Spleen (tissue), 11 donors: ENCODE data around the gene MIA2. TPM values are rescaled to one million over a fixed set of nuclear protein-coding genes. Genes with fewer than 3 reads are reported as not detected.

Experiments
- DNase-seq: peaks from one replicate; pipeline ENCODE4 v3.0.0-alpha.2; 2020
- H3K27ac ChIP-seq, 8 donors: fragments of 200-600 bp; sonication (generic) in 7 of 8; 1 replicate in 4 of 8; 2 replicates in 4 of 8; pipeline versions ENCODE4 v1.5.0 to v1.8.0; 2016 to 2021; ENCODE audit warnings: inconsistent platforms in 4 of 8, mild to moderate bottlenecking in 4 of 8, moderate library complexity in 1 of 8
- H3K27me3 ChIP-seq, 7 donors: fragments of 200-600 bp; sonication (generic) in 6 of 7; replicated peaks in 1 of 7; 1 replicate in 4 of 7; 2 replicates in 3 of 7; pipeline versions ENCODE4 v1.5.0 to v1.8.0; 2016 to 2021; ENCODE audit warnings: inconsistent platforms in 3 of 7, mild to moderate bottlenecking in 1 of 7
- H3K36me3 ChIP-seq, 6 donors: fragments of 200-600 bp; sonication (generic) in 5 of 6; 1 replicate in 4 of 6; 2 replicates in 2 of 6; pipeline versions ENCODE4 v1.5.0 to v1.8.0; 2016 to 2021; ENCODE audit warnings: inconsistent platforms in 2 of 6
- H3K4me1 ChIP-seq, 6 donors: fragments of 200-600 bp; sonication (generic) in 5 of 6; 1 replicate in 3 of 6; 2 replicates in 3 of 6; pipeline versions ENCODE4 v1.5.0 to v1.8.0; 2016 to 2021; ENCODE audit warnings: inconsistent platforms in 3 of 6
- H3K4me3 ChIP-seq, 8 donors: fragments of 200-600 bp; sonication (generic) in 7 of 8; 1 replicate in 4 of 8; 2 replicates in 4 of 8; pipeline versions ENCODE4 v1.5.0 to v1.8.0; 2016 to 2021; ENCODE audit warnings: inconsistent platforms in 4 of 8, mild to moderate bottlenecking in 4 of 8, moderate library complexity in 2 of 8
- H3K9me3 ChIP-seq, 8 donors: fragments of 200-600 bp; sonication (generic) in 7 of 8; 1 replicate in 4 of 8; 2 replicates in 4 of 8; pipeline versions ENCODE4 v1.5.0 to v1.8.0; 2016 to 2021; ENCODE audit warnings: inconsistent platforms in 4 of 8
- POLR2A ChIP-seq, 3 donors: fragments of 450-650 bp; IDR thresholded peaks; one replicate each; pipeline ENCODE4 v1.5.1; 2017; ENCODE audit warnings: antibody characterized with exemption in 3 of 3, mild to moderate bottlenecking in 1 of 3
- POLR2AphosphoS5 ChIP-seq, 3 donors: sonication (generic); formaldehyde crosslinking; IDR thresholded peaks; one replicate each; pipeline ENCODE4 v1.5.1; 2017; ENCODE audit warnings: antibody characterized with exemption in 3 of 3
- WGBS, 5 donors: extraction: QIAGEN DNeasy Blood & Tissue Kit in 3 of 5; methylation state at CpG; one replicate each; pipeline versions ENCODE4 v1.1.5 to v1.1.7; 2013 to 2018; 5-methylcytosine and 5-hydroxymethylcytosine counted together
- intact Hi-C: fragments of 100-400 bp; cut with DNase I; formaldehyde crosslinking; loops from one replicate; pipeline ENCODE4 v1.15.0; 2023; ENCODE audit warnings: low total_unique reads
- polyA plus RNA-seq, 3 donors: library from polyadenylated mRNA; stranded (reverse); fragments of 200-250 nt; gene quantifications; one replicate each; pipeline ENCODE4 v1.2.1, GENCODE V29; 2013
- total RNA-seq, 7 donors: library from RNA; depleted of rRNA in 3 of 7; stranded (reverse); fragments of >200 nt in 3 of 7; fragmentation: NEBNext Ultra II Directional in 4 of 7; extraction: Animal tissue kit (Norgen Biotek cat#: 25700) in 4 of 7; gene quantifications; one replicate each; pipeline versions ENCODE4 v1.1.0 to v1.2.1, GENCODE V29; 2016 to 2021
- TF ChIP-seq, protein P1 (sequence below), 11 experiments: fragments of 200-600 bp in 7 of 11; fragments of 450-650 bp in 4 of 11; sonication (generic) in 4 of 11; IDR thresholded peaks in 8 of 11; conservative IDR thresholded peaks in 3 of 11; 1 replicate in 7 of 11; 2 replicates in 4 of 11; pipeline versions ENCODE4 v1.4.0 to v1.8.0; 2016 to 2021; ENCODE audit warnings: antibody characterized with exemption in 11 of 11, inconsistent platforms in 4 of 11, mild to moderate bottlenecking in 1 of 11
- donor health status: healthy with polysubstance abuse.
- donor health status: DM: no; HTN: no; CAD: no; lungs with moderate emphysema.
- donor health status: DM: no; HTN: no; CAD: no.
- donor health status: Bipolar disorder and iron deficiency.
- donor health status: healthy.
- donor health status: DM: no; HTN: no; CAD: no.
- donor health status: DM: yes; HTN: yes; CAD: no.

Gene MIA2
- total and polyA plus RNA-seq, 10 donors = 18.3 to 31.3 (median 24.8) TPM

DNA sequence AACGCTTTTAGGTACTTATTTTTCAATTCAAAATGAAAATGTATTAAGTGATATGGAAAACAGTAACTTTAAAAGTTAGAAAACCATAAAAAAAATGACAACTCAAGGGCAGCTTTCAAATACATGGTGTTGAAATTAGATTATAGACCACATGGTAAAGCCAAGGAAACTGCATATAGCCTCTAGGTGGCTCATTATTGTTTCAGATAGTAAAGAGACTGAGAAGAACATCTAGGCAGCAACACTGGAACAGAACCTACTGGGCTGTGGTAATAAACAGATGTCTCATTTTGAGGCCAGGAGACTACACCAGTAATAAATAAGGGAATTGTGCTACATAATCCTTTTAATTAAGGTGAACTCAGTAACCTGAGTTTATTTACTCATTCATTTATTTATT, 185.6 kb downstream of the MIA2 start:
- H3K9me3 ChIP-seq = peaks cover 5 to 37% (median 32%) of the 10 kb centered on the region in 8 donors
- H3K27me3 ChIP-seq = no peaks in the 10 kb centered on the region
- H3K27ac ChIP-seq = no peak overlapping the region
- H3K36me3 ChIP-seq = peaks cover 0 to 21% (median 0%) of the 10 kb centered on the region in 6 donors
- intact Hi-C loops = no loop called here
- WGBS, 5 donors = 94 to 97% (median 95%) methylated on average over 1 of the region's 1 CpG
- H3K4me1 ChIP-seq = peaks cover 0 to 32% (median 15%) of the 10 kb centered on the region in 6 donors
- DNase-seq = no peak
- no peak for TF ChIP-seq POLR2A (IDR thresholded peaks at IDR 0.05)
- TF ChIP-seq, protein P1, sequence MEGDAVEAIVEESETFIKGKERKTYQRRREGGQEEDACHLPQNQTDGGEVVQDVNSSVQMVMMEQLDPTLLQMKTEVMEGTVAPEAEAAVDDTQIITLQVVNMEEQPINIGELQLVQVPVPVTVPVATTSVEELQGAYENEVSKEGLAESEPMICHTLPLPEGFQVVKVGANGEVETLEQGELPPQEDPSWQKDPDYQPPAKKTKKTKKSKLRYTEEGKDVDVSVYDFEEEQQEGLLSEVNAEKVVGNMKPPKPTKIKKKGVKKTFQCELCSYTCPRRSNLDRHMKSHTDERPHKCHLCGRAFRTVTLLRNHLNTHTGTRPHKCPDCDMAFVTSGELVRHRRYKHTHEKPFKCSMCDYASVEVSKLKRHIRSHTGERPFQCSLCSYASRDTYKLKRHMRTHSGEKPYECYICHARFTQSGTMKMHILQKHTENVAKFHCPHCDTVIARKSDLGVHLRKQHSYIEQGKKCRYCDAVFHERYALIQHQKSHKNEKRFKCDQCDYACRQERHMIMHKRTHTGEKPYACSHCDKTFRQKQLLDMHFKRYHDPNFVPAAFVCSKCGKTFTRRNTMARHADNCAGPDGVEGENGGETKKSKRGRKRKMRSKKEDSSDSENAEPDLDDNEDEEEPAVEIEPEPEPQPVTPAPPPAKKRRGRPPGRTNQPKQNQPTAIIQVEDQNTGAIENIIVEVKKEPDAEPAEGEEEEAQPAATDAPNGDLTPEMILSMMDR (IDR thresholded peaks at IDR 0.05 in 8 of 11, conservative IDR thresholded peaks at IDR 0.05 in 3 of 11) = no peak
- no peak overlapping the region for H3K4me3 ChIP-seq

- H3K36me3 ChIP-seq = peaks cover 0 to 14% (median 0%) of the 10 kb centered on the region in 6 donors
- no peaks in the 10 kb centered on the region for H3K27me3 ChIP-seq
- peaks cover 5 to 62% (median 44%) of the 10 kb centered on the region in 6 donors for H3K4me1 ChIP-seq
- H3K27ac ChIP-seq = no peak overlapping the region
- no peak for TF ChIP-seq POLR2A (IDR thresholded peaks at IDR 0.05)
- TF ChIP-seq, protein P1 (IDR thresholded peaks at IDR 0.05 in 8 of 11, conservative IDR thresholded peaks at IDR 0.05 in 3 of 11) = no peak
- no peak for TF ChIP-seq POLR2AphosphoS5 (IDR thresholded peaks at IDR 0.05)
- no peak for DNase-seq
- peaks cover 0 to 10% (median 7%) of the 10 kb centered on the region in 8 donors for H3K9me3 ChIP-seq
- H3K4me3 ChIP-seq = no peak overlapping the region
- intact Hi-C loops = no loop called here
Observed at GRCh38 chr14:39422243-39422642, 188.5 kb downstream of the MIA2 start.

- no peak overlapping the region for H3K4me3 ChIP-seq
- 83 to 92% (median 87%) methylated on average over 3 of the region's 3 CpGs for WGBS, 5 donors
- no peak overlapping the region for H3K27ac ChIP-seq
- DNase-seq = no peak
- H3K9me3 ChIP-seq = no peaks in the 10 kb centered on the region
- peaks cover 0 to 10% (median 0%) of the 10 kb centered on the region in 6 donors for H3K36me3 ChIP-seq
- intact Hi-C loops = no loop called here
- TF ChIP-seq POLR2AphosphoS5 (IDR thresholded peaks at IDR 0.05) = no peak
- TF ChIP-seq, protein P1 (IDR thresholded peaks at IDR 0.05 in 8 of 11, conservative IDR thresholded peaks at IDR 0.05 in 3 of 11) = no peak
- TF ChIP-seq POLR2A (IDR thresholded peaks at IDR 0.05) = no peak
- H3K4me1 ChIP-seq = peaks cover 9 to 77% (median 60%) of the 10 kb centered on the region in 6 donors
- no peaks in the 10 kb centered on the region for H3K27me3 ChIP-seq
Observed at GRCh38 chr14:39423793-39424192, 190.1 kb downstream of the MIA2 start.

DNA sequence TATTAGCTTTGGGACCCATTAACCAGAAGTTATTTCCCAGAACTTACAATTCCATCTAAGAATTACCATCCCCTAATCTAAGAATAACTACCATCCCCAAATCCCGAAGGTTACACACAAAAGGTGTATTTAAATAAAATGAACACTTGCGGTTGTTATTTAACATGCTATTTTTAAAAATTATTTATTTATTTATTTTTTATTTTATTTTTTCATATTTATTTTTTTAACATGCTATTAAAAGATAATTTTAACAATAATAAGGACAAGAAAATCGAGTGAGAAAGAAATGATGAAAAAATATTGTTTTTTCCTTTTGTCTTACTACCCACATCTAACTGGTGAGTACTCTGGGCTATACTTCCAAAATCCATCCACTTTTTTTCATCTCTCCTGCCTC, 192.2 kb downstream of the MIA2 start:
- intact Hi-C loops = no loop called here
- Histone ChIP-seq H3K27me3 (no peaks in the 10 kb centered on the region), H3K4me3 (no peak overlapping the region), H3K27ac (peak overlapping the region in 1 of 8 donors; percentile 26), H3K9me3 (no peaks in the 10 kb centered on the region), H3K4me1 (peaks cover 26 to 99% (median 81%) of the 10 kb centered on the region in 6 donors), H3K36me3 (peaks cover 0 to 5% (median 0%) of the 10 kb centered on the region in 6 donors)
- WGBS, 5 donors = 76 to 93% (median 91%) methylated on average over 3 of the region's 3 CpGs
- TF ChIP-seq POLR2A (IDR thresholded peaks at IDR 0.05) (no peak), POLR2AphosphoS5 (IDR thresholded peaks at IDR 0.05) (no peak)
- TF ChIP-seq, protein P1 (IDR thresholded peaks at IDR 0.05 in 8 of 11, conservative IDR thresholded peaks at IDR 0.05 in 3 of 11) = no peak
- no peak for DNase-seq
